Measurements from ENCODE around the gene SH3RF1. TPM values are rescaled to one million over a fixed set of nuclear protein-coding genes. Genes with fewer than 3 reads are reported as not detected.

The SH3RF1 gene
- total and polyA plus RNA-seq, 2 of the 8 experiments (the other 6 are each of a cell fraction or from before 2014, with no cell fraction given), result 6.9 to 15.1 TPM

DNA sequence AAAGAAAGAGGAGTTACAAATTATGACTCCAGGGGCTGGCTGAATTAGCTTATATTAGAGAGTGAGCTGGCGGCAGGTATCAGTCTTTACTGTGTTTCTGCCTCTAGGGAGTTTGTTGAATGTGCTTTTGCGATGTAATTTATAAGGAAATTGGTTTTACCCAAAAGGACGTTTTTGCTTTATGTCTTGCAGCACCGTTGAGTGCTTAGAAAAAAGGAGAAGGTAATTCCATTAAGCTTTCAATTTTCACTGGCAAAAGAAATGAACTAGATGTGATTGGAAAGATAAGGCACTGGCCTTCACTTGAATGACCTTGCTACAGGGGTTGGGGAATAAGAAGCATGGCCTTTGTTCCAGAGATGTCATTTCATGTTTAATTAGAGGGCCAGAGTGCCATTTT, 185.8 kb downstream of the SH3RF1 start:
- DNase-seq (ENCODE audit: low read depth in 1 of 2, low spot score in 2 of 2), result no peak
- Histone ChIP-seq H3K79me2 (ENCODE audit: control insufficient read depth in 1 of 2, insufficient read depth in 2 of 2, low read length in 2 of 2) (no peaks in the 10 kb centered on the region), H3K23ac (ENCODE audit: insufficient read length) (no peak overlapping the region), H3K4me1 (replicated peaks in 1 of 4; ENCODE audit: control insufficient read depth in 3 of 4, insufficient read depth in 4 of 4, low read length in 3 of 4) (no peaks in the 10 kb centered on the region), H3K79me1 (ENCODE audit: low read depth, low read length) (no peaks in the 10 kb centered on the region), H3K4ac (replicated peaks; ENCODE audit: insufficient read length, low read depth, low read length) (no peak overlapping the region), H3K27me3 (replicated peaks in 1 of 4; ENCODE audit: control insufficient read depth in 3 of 4, extremely low read depth in 1 of 4, insufficient read depth in 3 of 4, low read length in 3 of 4) (no peaks in the 10 kb centered on the region), H4K20me1 (replicated peaks in 1 of 2; ENCODE audit: control insufficient read depth in 1 of 2, insufficient read depth in 2 of 2, low read length in 2 of 2) (no peaks in the 10 kb centered on the region), H2BK12ac (ENCODE audit: low read depth, low read length) (no peak overlapping the region), H2AK5ac (ENCODE audit: low read depth, low read length) (no peak overlapping the region), H4K5ac (ENCODE audit: insufficient read length, low read depth, low read length) (no peak overlapping the region), H3K4me3 (ENCODE audit: extremely low read depth in 1 of 4, insufficient read depth in 2 of 4, low read depth in 3 of 4, low read length in 4 of 4) (no peak overlapping the region), H3K36me3 (ENCODE audit: control insufficient read depth in 2 of 4, insufficient read depth in 4 of 4, low read length in 3 of 4) (peaks cover 0 to 4% (median 0%) of the 10 kb centered on the region in 4 experiments; a peak in 3 of 8 replicates), H3K9ac (replicated peaks in 1 of 4; ENCODE audit: extremely low read depth in 1 of 4, low read depth in 3 of 4, low read length in 3 of 4) (no peak overlapping the region), H4K8ac (ENCODE audit: extremely low read depth, insufficient read depth, low read length) (no peak overlapping the region), H2BK5ac (ENCODE audit: low read depth, low read length) (no peak overlapping the region), H3K23me2 (ENCODE audit: low read depth, low read length) (no peaks in the 10 kb centered on the region), H2AFZ (ENCODE audit: low read length) (no peak overlapping the region), H3K4me2 (ENCODE audit: insufficient read depth in 1 of 2, low read depth in 2 of 2, low read length in 2 of 2) (no peak overlapping the region), H3K56ac (replicated peaks; ENCODE audit: insufficient read length, low read depth, low read length) (no peak overlapping the region), H2BK120ac (replicated peaks; ENCODE audit: low read depth, low read length) (no peak overlapping the region), H3K14ac (ENCODE audit: insufficient read length) (no peak overlapping the region), H3K18ac (ENCODE audit: extremely low read depth, low read length) (no peak overlapping the region), H2BK20ac (ENCODE audit: low read length) (no peak overlapping the region), H3K27ac (ENCODE audit: low read depth, low read length) (no peak overlapping the region), H4K91ac (replicated peaks; ENCODE audit: insufficient read length, low read length) (no peak overlapping the region), H2BK15ac (ENCODE audit: low read length) (no peak overlapping the region), H3K9me3 (ENCODE audit: insufficient read depth in 2 of 2, low read depth in 1 of 2, low read length in 1 of 2) (no peaks in the 10 kb centered on the region)
- POLR2A ChIA-PET (ENCODE audit: partially characterized antibody), result no interaction called here
- FAIRE-seq, result no peak
- 83% methylated on average over 4 of the region's 4 CpGs; no CpG with 5 or more reads in 1 of the 2 experiments for WGBS, 2 experiments (ENCODE audit: extremely low coverage in 1 of 2, insufficient coverage in 1 of 2, insufficient read length in 1 of 2, insufficient replicate concordance in 2 of 2, low coverage in 1 of 2, low lambda C conversion rate in 2 of 2, missing lambda C conversion rate in 1 of 2)
- CTCF ChIA-PET (ENCODE audit: partially characterized antibody), result interaction anchor here (0.6 to 1.1 kb wide), 4 partner anchors 10 to 84 kb away, joined by 3 read pairs; no protein-coding TSS in a partner anchor
- TF ChIP-seq SUZ12 (IDR thresholded peaks at IDR 0.05; ENCODE audit: low read length), result no peak
- no peak for TF ChIP-seq GABPA (IDR thresholded peaks at IDR 0.05; ENCODE audit: borderline replicate concordance, insufficient read depth, low read length)
- no peak for TF ChIP-seq GTF2F1 (IDR thresholded peaks at IDR 0.05; ENCODE audit: borderline replicate concordance, low read depth, low read length)
- TF ChIP-seq KDM5A (IDR thresholded peaks at IDR 0.05; ENCODE audit: low read length), result no peak
- no peak for TF ChIP-seq JUN (IDR thresholded peaks at IDR 0.05; ENCODE audit: low read depth, low read length)
- no peak for TF ChIP-seq SP4 (IDR thresholded peaks at IDR 0.05; ENCODE audit: low read length)
- TF ChIP-seq CTBP2 (IDR thresholded peaks at IDR 0.05; ENCODE audit: borderline replicate concordance, insufficient read depth, insufficient read length, low read length), result no peak
